ENCODE data around the gene TJAP1.

TJAP1 gene

GRCh38 chr6:43505718-43506117, 28.3 kb downstream of the TJAP1 start:
- no peak for DNase-seq (ENCODE audit: low spot score)

GRCh38 chr6:43506171-43506570, 28.8 kb downstream of the TJAP1 start:
- no peak for DNase-seq (ENCODE audit: low spot score)

- DNase-seq (ENCODE audit: low spot score): peak; percentile 84
These were observed 29.5 kb downstream of the TJAP1 start for GRCh38 chr6:43506667-43507471.

- no peak for DNase-seq (ENCODE audit: low spot score)
These were observed 31.2 kb downstream of the TJAP1 start for GRCh38 chr6:43508481-43509141.

GRCh38 chr6:43509142-43509983, 32.0 kb downstream of the TJAP1 start:
- DNase-seq (ENCODE audit: low spot score): no peak

GRCh38 chr6:43509984-43510826, 32.8 kb downstream of the TJAP1 start, which contains the start of gene LRRC73:
TSS of gene LRRC73 (minus strand) at chr6:43510346. CDS start at chr6:43509785, 561 bp downstream.
- DNase-seq (ENCODE audit: low spot score): peak; percentile 89

- no peak for DNase-seq (ENCODE audit: low spot score)
These were observed 33.4 kb downstream of the TJAP1 start for GRCh38 chr6:43510827-43511163.

- DNase-seq (ENCODE audit: low spot score): no peak
These were observed 34.5 kb downstream of the TJAP1 start for GRCh38 chr6:43511824-43512415.

GRCh38 chr6:43515808-43516207, 38.4 kb downstream of the TJAP1 start:
- DNase-seq (ENCODE audit: low spot score): no peak

- DNase-seq (ENCODE audit: low spot score): peak; percentile 15
These were observed 39.0 kb downstream of the TJAP1 start for GRCh38 chr6:43516367-43516696.

GRCh38 chr6:43516697-43517504, 39.5 kb downstream of the TJAP1 start, which contains the start of the genes POLR1C and YIPF3:
TSS of gene POLR1C (plus strand) at chr6:43517089. CDS start at chr6:43517110, 21 bp downstream.
TSS of gene YIPF3 (minus strand) at chr6:43516926. CDS start at chr6:43516807, 119 bp downstream.
- peak; percentile 100 for DNase-seq (ENCODE audit: low spot score)

GRCh38 chr6:43517505-43518357, 40.4 kb downstream of the TJAP1 start:
- no peak for DNase-seq (ENCODE audit: low spot score)

- no peak for DNase-seq (ENCODE audit: low spot score)
These were observed 42.7 kb downstream of the TJAP1 start for GRCh38 chr6:43520097-43520496.

GRCh38 chr6:43521836-43522235, 44.5 kb downstream of the TJAP1 start:
- DNase-seq (ENCODE audit: low spot score): no peak

GRCh38 chr6:43522547-43523261, 45.3 kb downstream of the TJAP1 start:
- DNase-seq (ENCODE audit: low spot score): no peak

GRCh38 chr6:43523284-43523683, 45.9 kb downstream of the TJAP1 start:
- DNase-seq (ENCODE audit: low spot score): no peak

- no peak for DNase-seq (ENCODE audit: low spot score)
These were observed 47.2 kb downstream of the TJAP1 start for GRCh38 chr6:43524483-43524961.

- DNase-seq (ENCODE audit: low spot score): no peak
These were observed 54.8 kb downstream of the TJAP1 start for GRCh38 chr6:43532201-43532600.

All from AG08395 (cell line).